ENCODE data around the gene NDUFS8. TPM values are rescaled to one million over a fixed set of nuclear protein-coding genes. Genes with fewer than 3 reads are reported as not detected.

Gene NDUFS8
- total and polyA plus RNA-seq, 4 donors, result 61.2 to 148 (median 106) TPM

- H3K4me1 ChIP-seq (ENCODE audit: control insufficient read depth in 4 of 4, insufficient read depth in 4 of 4, low read length in 3 of 4), result peaks cover 0 to 6% (median 2%) of the 10 kb centered on the region in 4 donors
- H3K27ac ChIP-seq (ENCODE audit: low read depth in 1 of 2, low read length in 2 of 2), result peak overlapping the region in 1 of 2 donors; percentile 8
- no peak for TF ChIP-seq RXRA (IDR thresholded peaks at IDR 0.05)
- TF ChIP-seq MAX (IDR thresholded peaks at IDR 0.05), result no peak
- TF ChIP-seq NR2F2 (IDR thresholded peaks at IDR 0.05), result no peak
- TF ChIP-seq SP1 (IDR thresholded peaks at IDR 0.05), result no peak
- TF ChIP-seq YY1 (IDR thresholded peaks at IDR 0.05), result no peak
- TF ChIP-seq TAF1 (conservative IDR thresholded peaks at IDR 0.05), result no peak
- no peak for TF ChIP-seq RAD21 (IDR thresholded peaks at IDR 0.05)
- TF ChIP-seq ZBTB33 (IDR thresholded peaks at IDR 0.05), result no peak
- no peak for TF ChIP-seq EGR1 (IDR thresholded peaks at IDR 0.05; ENCODE audit: low read depth in 2 of 2)
- WGBS, result 82% methylated on average over 9 of the region's 9 CpGs
- DNase-seq (ENCODE audit: low spot score), result no peak
- no peaks in the 10 kb centered on the region for H3K9me3 ChIP-seq (ENCODE audit: control insufficient read depth in 4 of 4, low read length in 3 of 4)
- no peak overlapping the region for H3K9ac ChIP-seq (ENCODE audit: low read depth in 1 of 2, low read length in 2 of 2)
- no peaks in the 10 kb centered on the region for H3K27me3 ChIP-seq (ENCODE audit: control insufficient read depth in 4 of 4, insufficient read depth in 4 of 4, low read length in 3 of 4)
- peak overlapping the region in 1 of 3 donors; percentile 10 for H3K4me3 ChIP-seq (ENCODE audit: low read depth in 1 of 3, low read length in 3 of 3)
- peaks cover 0 to 2% (median 0%) of the 10 kb centered on the region in 4 donors for H3K36me3 ChIP-seq (ENCODE audit: control insufficient read depth in 4 of 4, insufficient read depth in 3 of 4, low read depth in 1 of 4, low read length in 3 of 4)
Measured at GRCh38 chr11:68002575-68002937, 27.9 kb upstream of the NDUFS8 start.

- 24% methylated on average over 86 of the region's 86 CpGs for WGBS
- TF ChIP-seq ZBTB33 (IDR thresholded peaks at IDR 0.05) (no peak), HNF4A (conservative IDR thresholded peaks at IDR 0.05) (no peak), TAF1 (conservative IDR thresholded peaks at IDR 0.05) (no peak), FOXA2 (IDR thresholded peaks at IDR 0.05) (no peak), RAD21 (IDR thresholded peaks at IDR 0.05) (no peak), FOXA1 (IDR thresholded peaks at IDR 0.05) (no peak), EGR1 (IDR thresholded peaks at IDR 0.05; ENCODE audit: low read depth in 2 of 2) (no peak), REST (IDR thresholded peaks at IDR 0.05) (no peak), NR2F2 (IDR thresholded peaks at IDR 0.05) (no peak), HNF4G (IDR thresholded peaks at IDR 0.05) (no peak), JUND (IDR thresholded peaks at IDR 0.05) (no peak), RXRA (IDR thresholded peaks at IDR 0.05) (no peak), YY1 (IDR thresholded peaks at IDR 0.05) (no peak), MAX (IDR thresholded peaks at IDR 0.05) (no peak), CTCF (IDR thresholded peaks at IDR 0.05; ENCODE audit: low read depth, low read length, missing input control) (no peak), SP1 (IDR thresholded peaks at IDR 0.05) (no peak), ATF3 (IDR thresholded peaks at IDR 0.05) (no peak), GABPA (IDR thresholded peaks at IDR 0.05 in 1 of 2, conservative IDR thresholded peaks at IDR 0.05 in 1 of 2) (no peak)
- Histone ChIP-seq H3K9ac (ENCODE audit: low read depth in 1 of 2, low read length in 2 of 2) (no peak overlapping the region), H3K27me3 (ENCODE audit: control insufficient read depth in 4 of 4, insufficient read depth in 4 of 4, low read length in 3 of 4) (no peaks in the 10 kb centered on the region), H3K9me3 (ENCODE audit: control insufficient read depth in 4 of 4, low read length in 3 of 4) (no peaks in the 10 kb centered on the region), H3K27ac (ENCODE audit: low read depth in 1 of 2, low read length in 2 of 2) (peak overlapping the region; percentile 36 to 57), H3K4me1 (ENCODE audit: control insufficient read depth in 4 of 4, insufficient read depth in 4 of 4, low read length in 3 of 4) (peaks cover 0 to 7% (median 3%) of the 10 kb centered on the region in 4 donors), H3K4me3 (ENCODE audit: low read depth in 1 of 3, low read length in 3 of 3) (peak overlapping the region in 2 of 3 donors; percentile 66 to 83), H3K36me3 (ENCODE audit: control insufficient read depth in 4 of 4, insufficient read depth in 3 of 4, low read depth in 1 of 4, low read length in 3 of 4) (peaks cover 0 to 2% (median 0%) of the 10 kb centered on the region in 4 donors)
- no peak for DNase-seq (ENCODE audit: low spot score)
Measured at GRCh38 chr11:68002938-68003845, 27.3 kb upstream of the NDUFS8 start.

All from liver (tissue), 9 donors.